K562 (cell line): ENCODE data around the gene CIB2. TPM values are rescaled to one million over a fixed set of nuclear protein-coding genes. Genes with fewer than 3 reads are reported as not detected.

ENCODE experiments used
- ATAC-seq: fragments of 200-7000 bp; cut with Tn5 transposase; 3 replicates; pipeline ENCODE4 v1.9.1; 2020; ENCODE audit warnings: moderate library complexity
- BruUV-seq: library from RNA; stranded (reverse); fragments of 400-500 nt; replicated peaks from 2 replicates; lab custom pipeline; 2021; lab: Mats Ljungman, UMichigan
- CTCF ChIA-PET: fragments of 300-600 bp; formaldehyde crosslinking; extraction: SDS; loops from one replicate; lab custom pipeline; 2021; ENCODE audit warnings: low intra/inter-chr PET ratio; lab: Yijun Ruan, JAX
- POLR2A ChIA-PET: fragments of 300-600, 350-650 bp; sonication (Branson Sonifier 250); formaldehyde crosslinking; extraction: SDS; loops from one replicate; lab custom pipeline; 2021; ENCODE audit warnings: antibody characterized with exemption, inconsistent platforms; lab: Yijun Ruan, JAX
- DNase-seq, 4 experiments: peaks; one replicate each; pipeline versions ENCODE4 v3.0.0 to v3.0.0-alpha.2; 2011 to 2018; ENCODE audit warnings: low spot score in 3 of 4, mixed read lengths in 3 of 4; ENCODE audit errors: extremely low read depth in 1 of 4
- FAIRE-seq: peaks from 2 replicates; lab custom pipeline; 2011; peaks lifted over from hg19 to GRCh38; lab: Jason Lieb, UNC
- H2AFZ ChIP-seq: 2 replicates; pipeline ENCODE4 v1.6.0; 2011; ENCODE audit warnings: low read depth, low read length, control low read depth, inconsistent platforms
- H3K27ac ChIP-seq: fragments of 200-600 bp; 3 replicates; pipeline ENCODE4 v1.8.0; 2011; ENCODE audit warnings: low read depth, mild to moderate bottlenecking, control low read depth, inconsistent platforms, low read length, moderate library complexity, mixed read lengths; ENCODE audit errors: extremely low read depth
- H3K27me3 ChIP-seq, 2 experiments: fragments of 300-600 bp in 1 of 2; 2 replicates in 1 of 2; 3 replicates in 1 of 2; pipeline versions ENCODE4 v1.6.0 to v1.8.0; 2011; ENCODE audit warnings: inconsistent platforms in 2 of 2, low read length in 2 of 2, mild to moderate bottlenecking in 1 of 2, mixed read lengths in 1 of 2, moderate library complexity in 1 of 2; ENCODE audit not compliant: control insufficient read depth in 2 of 2, insufficient read depth in 2 of 2
- H3K36me3 ChIP-seq: fragments of 300-600 bp; 3 replicates; pipeline ENCODE4 v1.8.0; 2011; ENCODE audit warnings: mild to moderate bottlenecking, low read length, inconsistent platforms; ENCODE audit not compliant: control insufficient read depth, insufficient read depth
- H3K4me1 ChIP-seq, 2 experiments: fragments of 200-600 bp in 1 of 2; replicated peaks in 1 of 2; 2 replicates in 1 of 2; 3 replicates in 1 of 2; pipeline versions ENCODE4 v1.5.1 to v1.8.0; 2011; ENCODE audit warnings: inconsistent platforms in 2 of 2, low read length in 2 of 2, mild to moderate bottlenecking in 1 of 2, mixed read lengths in 1 of 2, moderate library complexity in 1 of 2; ENCODE audit not compliant: control insufficient read depth in 2 of 2, insufficient read depth in 2 of 2
- H3K4me2 ChIP-seq: 2 replicates; pipeline ENCODE4 v1.6.1; 2011; ENCODE audit warnings: low read length, control low read depth, inconsistent platforms, mixed read lengths; ENCODE audit not compliant: insufficient read depth
- H3K4me3 ChIP-seq: fragments of 200-600 bp; sonication (generic), shearing (Covaris generic); 2 replicates; pipeline ENCODE4 v1.5.1; 2016; ENCODE audit warnings: control low read depth, inconsistent platforms
- H3K79me2 ChIP-seq: fragments of 200-600 bp; 3 replicates; pipeline ENCODE4 v1.8.0; 2011; ENCODE audit warnings: low read length, inconsistent platforms; ENCODE audit not compliant: control insufficient read depth, insufficient read depth
- H3K9ac ChIP-seq, 2 experiments: 2 replicates each; pipeline versions ENCODE4 v1.6.0 to v1.6.1; 2011; ENCODE audit warnings: low read depth in 2 of 2, low read length in 2 of 2, control low read depth in 1 of 2, inconsistent platforms in 1 of 2, mild to moderate bottlenecking in 1 of 2, mixed read lengths in 1 of 2; ENCODE audit not compliant: insufficient read depth in 1 of 2
- H3K9me1 ChIP-seq: one replicate; pipeline ENCODE4 v1.6.0; 2011; ENCODE audit warnings: inconsistent platforms, mild to moderate bottlenecking, low read length, moderate library complexity; ENCODE audit not compliant: control insufficient read depth, insufficient read depth
- H3K9me3 ChIP-seq: replicated peaks from 2 replicates; pipeline ENCODE4 v1.5.1; 2011; ENCODE audit warnings: low read depth, low read length, inconsistent platforms; ENCODE audit not compliant: control insufficient read depth, insufficient read depth
- H4K20me1 ChIP-seq: replicated peaks from 2 replicates; pipeline ENCODE4 v1.6.1; 2011; ENCODE audit warnings: low read length, inconsistent platforms, mixed read lengths; ENCODE audit not compliant: control insufficient read depth, insufficient read depth
- ASH1L ChIP-seq: fragments of 450-650 bp; IDR thresholded peaks from 2 replicates; pipeline ENCODE4 v1.6.1; 2018; ENCODE audit warnings: borderline replicate concordance, mild to moderate bottlenecking, low read depth; ENCODE audit not compliant: partially characterized antibody
- GABPA ChIP-seq: fragments of 200-800 bp; sonication (Bioruptor generic); conservative IDR thresholded peaks from 2 replicates; pipeline ENCODE4 v1.6.1; 2016; ENCODE audit warnings: low read depth, missing genetic modification characterization, missing compliant biosample characterization
- PHF8 ChIP-seq: fragments of 200-600 bp; sonication (generic); IDR thresholded peaks from 2 replicates; pipeline ENCODE4 v1.6.1; 2012; ENCODE audit warnings: mixed run types, mild to moderate bottlenecking, inconsistent platforms, low read length, moderate library complexity, borderline replicate concordance
- SPI1 ChIP-seq: IDR thresholded peaks from 2 replicates; pipeline ENCODE4 v1.6.1; 2011; ENCODE audit warnings: low read depth, low read length, control low read depth, borderline replicate concordance
- ZBTB11 ChIP-seq, 3 experiments: fragments of 200-800 bp in 1 of 3; fragments of 250-450 bp in 1 of 3; fragments of 450-650 bp in 1 of 3; sonication (Bioruptor Pico) in 1 of 3; sonication (Bioruptor generic) in 1 of 3; formaldehyde crosslinking in 1 of 3; IDR thresholded peaks; 2 replicates each; pipeline versions ENCODE4 v1.6.1 to v1.8.0; 2016 to 2022; ENCODE audit warnings: mild to moderate bottlenecking in 2 of 3, missing genetic modification characterization in 2 of 3, missing compliant biosample characterization in 1 of 3, moderate library complexity in 1 of 3
- ZBTB40 ChIP-seq, 2 experiments: fragments of 450-650 bp in 1 of 2; sonication (generic) in 1 of 2; formaldehyde crosslinking in 1 of 2; IDR thresholded peaks; 2 replicates each; pipeline versions ENCODE4 v1.7.1 to v1.9.0; 2016 to 2022; ENCODE audit warnings: inconsistent platforms in 1 of 2, mild to moderate bottlenecking in 1 of 2, missing genetic modification reagents in 1 of 2
- WGBS: fragments of 100-300 bp; shearing (Covaris generic); methylation state at CpG from one replicate; pipeline ENCODE4 v1.1.6; 2016; ENCODE audit warnings: low coverage, mixed read lengths; ENCODE audit not compliant: insufficient coverage; ENCODE audit errors: missing lambda C conversion rate; 5-methylcytosine and 5-hydroxymethylcytosine counted together
- in situ Hi-C: fragments of 300-500 bp; cut with MboI; formaldehyde crosslinking; loops from 4 replicates; pipeline ENCODE4 v1.15.0; 2018; ENCODE audit warnings: inconsistent platforms, mixed read lengths
- intact Hi-C: fragments of 100-400 bp; cut with micrococcal nuclease; formaldehyde crosslinking; loops from 2 replicates; pipeline ENCODE4 v1.14.2; 2022
- polyA plus RNA-seq, 8 experiments: library from polyadenylated mRNA; depleted of rRNA in 4 of 8; stranded (reverse) in 5 of 8; unstranded in 3 of 8; fragments of >200 nt; fragmentation: Nextera tagmentation in 2 of 8; fragmentation: Illumina TruSeq in 1 of 8; extraction: Ambion mirVana in 2 of 8; extraction: Trizol in 1 of 8; gene quantifications; 2 replicates each; pipeline versions ENCODE4 v1.2.1 to v1.2.3, GENCODE V29; 2011 to 2014; ENCODE audit warnings: inconsistent platforms in 1 of 8, missing spikeins in 1 of 8
- total RNA-seq, 7 experiments: library from RNA; depleted of rRNA in 6 of 7; stranded (reverse); fragments of >200 nt in 6 of 7; fragmentation: Illumina TruSeq in 2 of 7; extraction: Trizol in 2 of 7; gene quantifications; 2 replicates each; pipeline versions ENCODE4 v1.2.1 to v1.2.3, GENCODE V29; 2011 to 2021; ENCODE audit warnings: low replicate concordance in 1 of 7

CIB2 gene
- total and polyA plus RNA-seq, 9 of the 15 experiments (the other 6 are each of a cell fraction or from before 2014, with no cell fraction given) = 1.5 to 37.4 (median 19.4) TPM

GRCh38 chr15:78103406-78104118 lies 27.7 kb downstream of the CIB2 start:
- Histone ChIP-seq H2AFZ (no peak overlapping the region), H3K4me1 (peaks cover 0 to 7% of the 10 kb centered on the region in 2 experiments; a peak in 2 of 5 replicates), H3K9me1 (no peaks in the 10 kb centered on the region), H3K9me3 (no peaks in the 10 kb centered on the region), H3K36me3 (no peaks in the 10 kb centered on the region), H3K9ac (peak overlapping the region in 1 of 2 experiments; percentile 35; a peak in 2 of 4 replicates), H4K20me1 (0 out of 2 replicates have a peak, but pooled peaks cover 6% of the 10 kb centered on the region), H3K4me2 (no peak overlapping the region), H3K79me2 (no peaks in the 10 kb centered on the region), H3K4me3 (no peak overlapping the region), H3K27ac (no peak overlapping the region), H3K27me3 (peaks cover 0 to under 1% of the 10 kb centered on the region in 2 experiments; a peak in 1 of 5 replicates)
- in situ Hi-C loops (no loop called here), intact Hi-C loops (no loop called here)
- POLR2A ChIA-PET = interaction anchor here (0.5 to 1.3 kb wide), 5 partner anchors 10 to 1157 kb away, joined by 3 to 4 read pairs (median 3); no protein-coding TSS in a partner anchor
- BruUV-seq = no TSS peak
- CTCF ChIA-PET = no interaction called here
- no peak for TF ChIP-seq ASH1L
- peak; percentile 51; the same call in 1 of the 2 replicates for TF ChIP-seq ZBTB40 (IDR thresholded peaks at IDR 0.05)
- no peak for TF ChIP-seq ZBTB40 (CRISPR knock-in tag; IDR thresholded peaks at IDR 0.05)
- TF ChIP-seq PHF8 = no peak
- 0 out of 2 replicates have a peak, but pooled peaks have one; percentile 4 for TF ChIP-seq SPI1
- TF ChIP-seq GABPA (tag) = peak; percentile 57
- TF ChIP-seq ZBTB11 (CRISPR knock-in tag; IDR thresholded peaks at IDR 0.05) = 0 out of 6 replicates have a peak, but pooled peaks of 1 of the 3 experiments have one; percentile 28
- DNase-seq (no peak), ATAC-seq (no peak; the same call in 2 of the 3 replicates), FAIRE-seq (no peak)
- 45% methylated on average over 9 of the region's 12 CpGs for WGBS
